ENCODE data around the gene CLASP1.

DNA sequence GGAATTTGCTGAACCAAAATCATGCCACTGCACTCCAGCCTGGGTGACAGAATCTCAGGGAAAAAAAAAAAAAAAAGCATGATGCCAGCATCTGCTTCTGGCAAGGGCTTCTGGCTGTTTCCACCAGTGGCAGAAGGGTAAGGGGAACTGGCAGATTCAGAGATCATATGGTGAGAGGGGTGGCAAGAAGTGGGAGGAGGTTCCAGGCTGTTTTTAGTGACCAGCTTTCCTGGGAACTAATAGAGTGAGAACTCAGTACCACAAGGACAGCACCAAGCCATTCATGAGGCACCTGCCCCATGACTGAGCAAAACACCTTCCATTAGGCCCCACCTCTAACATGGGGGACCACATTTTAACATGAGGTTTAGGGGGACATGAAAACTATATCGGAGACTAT lies 18.4 kb upstream of the CLASP1 start:
- TF ChIP-seq POLR2AphosphoS5 (IDR thresholded peaks at IDR 0.05; ENCODE audit: low read depth, low read length) (no peak), TAF1 (IDR thresholded peaks at IDR 0.05; ENCODE audit: low read depth, low read length) (no peak), POLR2A (IDR thresholded peaks at IDR 0.05; ENCODE audit: low read depth, low read length) (no peak), SPI1 (IDR thresholded peaks at IDR 0.05; ENCODE audit: low read depth, low read length) (no peak), POU2F2 (IDR thresholded peaks at IDR 0.05; ENCODE audit: low read depth, low read length) (no peak)

Data from GM12891 (cell line).